OCI-LY3 (cell line): Measurements from ENCODE around the gene GHR.

Experiments used
- CTCF ChIP-seq: fragments of 200-600, 300-600 bp; sonication (generic); IDR thresholded peaks from 2 replicates; pipeline ENCODE4 v1.5.1; 2014; ENCODE audit warnings: antibody characterized with exemption, low read length, low read depth
- EZH2phosphoT487 ChIP-seq: fragments of 200-600 bp; shearing (Covaris generic); IDR thresholded peaks from 2 replicates; pipeline ENCODE4 v1.6.1; 2018; ENCODE audit warnings: antibody characterized with exemption, mixed run types, low read depth

DNA sequence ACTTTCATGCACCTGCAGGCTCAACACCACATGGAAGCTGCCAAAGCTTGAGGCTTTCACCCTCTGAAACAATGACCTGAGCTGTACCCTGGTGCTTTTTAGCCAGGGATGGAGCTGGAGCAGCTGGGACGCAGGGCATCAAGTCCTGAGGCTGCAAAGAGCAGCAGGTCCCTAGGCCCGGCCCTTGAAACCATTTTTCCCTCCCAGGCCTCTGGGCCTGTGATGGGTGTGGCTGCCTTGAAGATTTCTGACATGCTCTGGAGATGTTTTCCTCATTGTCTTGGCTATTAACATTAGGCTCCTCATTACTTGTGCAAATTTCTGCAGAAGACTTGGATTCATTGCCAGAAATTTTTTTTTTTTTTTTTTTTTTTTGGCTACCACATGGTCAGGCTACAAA, 30.3 kb upstream of the GHR start:
- TF ChIP-seq CTCF = no peak
- TF ChIP-seq EZH2phosphoT487 = no peak
